GM21619 (cell line): Measurements from ENCODE around the gene DYNC2H1.

Experiments
- ATAC-seq: cut with Tn5 transposase; IDR thresholded peaks from one replicate; pipeline ENCODE4 v1.9.1; 2021; ENCODE audit not compliant: unreplicated experiment

The DYNC2H1 gene

DNA sequence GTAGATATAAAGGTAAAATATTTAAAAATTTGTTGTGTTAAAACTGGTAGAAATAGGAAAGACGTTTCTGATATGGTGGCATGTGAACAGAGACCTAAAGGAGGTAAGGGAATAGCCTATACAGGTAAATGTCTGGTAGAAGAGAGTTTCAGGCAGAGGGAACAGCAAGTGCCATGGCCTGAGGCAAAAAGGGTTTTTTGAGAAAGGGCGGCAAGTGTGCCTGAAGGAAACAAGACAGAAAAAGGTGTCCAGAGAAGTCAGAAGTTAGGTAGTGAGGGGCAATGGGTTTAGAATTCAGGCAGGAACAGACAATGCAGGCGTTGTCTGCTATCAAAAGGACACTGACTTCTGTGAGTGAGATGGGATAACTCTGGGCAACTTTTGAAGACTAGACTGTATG, 339.7 kb downstream of the DYNC2H1 start:
- ATAC-seq, result no peak

DNA sequence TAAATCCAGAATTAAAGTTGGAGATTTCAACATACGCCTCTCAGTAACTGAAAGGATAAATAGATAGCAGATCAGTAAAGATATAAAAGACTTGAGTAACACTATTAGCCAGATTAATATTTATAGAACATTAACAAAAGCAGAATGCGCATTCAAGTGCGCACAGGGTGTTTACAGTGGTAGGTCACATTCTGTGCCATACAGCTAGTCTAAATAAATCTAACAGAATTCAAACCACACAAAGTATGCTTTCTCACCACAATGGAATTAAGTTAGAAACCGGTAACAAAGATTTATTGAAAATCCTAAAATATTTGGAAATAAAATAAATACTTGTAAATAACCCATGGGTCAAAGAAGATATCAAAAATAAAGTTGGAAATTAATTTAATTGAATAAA, 341.0 kb downstream of the DYNC2H1 start:
- ATAC-seq, result no peak

GRCh38 chr11:103453126-103453525, 343.9 kb downstream of the DYNC2H1 start:
- no peak for ATAC-seq

DNA sequence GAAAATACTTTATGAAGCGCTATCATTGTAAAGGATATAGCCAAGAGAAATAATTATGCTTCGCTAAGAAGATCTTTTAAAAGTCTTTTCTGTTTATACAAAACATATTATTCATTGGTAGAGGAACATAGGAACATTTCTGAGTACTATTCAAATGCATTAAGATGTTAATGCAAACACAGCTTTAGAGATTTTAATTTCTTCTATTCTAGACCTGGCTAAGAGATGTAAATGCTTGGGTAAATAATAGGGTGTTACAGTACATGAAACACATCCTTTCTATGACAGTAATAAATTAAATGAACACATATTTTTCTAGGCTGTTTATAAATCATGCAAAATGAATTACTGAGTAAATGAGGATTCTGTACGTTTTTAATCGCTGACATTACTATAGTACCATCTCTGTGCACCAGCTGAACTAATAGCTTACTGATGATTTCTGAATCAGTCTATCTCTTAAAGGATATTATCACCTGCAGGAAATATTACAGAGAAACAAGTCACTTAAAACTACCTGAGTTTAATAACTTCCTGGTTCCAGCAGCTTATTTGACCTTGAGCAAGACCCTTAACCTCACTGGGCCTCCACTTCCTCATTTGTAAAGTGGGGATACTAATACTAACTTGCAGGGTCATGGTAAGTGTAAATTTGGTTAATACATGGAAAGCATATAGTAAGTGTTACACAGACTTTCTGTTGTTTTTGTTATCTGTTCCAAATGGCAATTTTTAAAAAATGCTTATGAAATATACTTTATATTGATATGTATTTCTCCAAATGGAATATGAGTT, 344.9 kb downstream of the DYNC2H1 start:
- ATAC-seq, result no peak

- ATAC-seq, result no peak
Observed at GRCh38 chr11:103464420-103464819, 355.2 kb downstream of the DYNC2H1 start.

- no peak for ATAC-seq
Observed at GRCh38 chr11:103465555-103466140, 356.4 kb downstream of the DYNC2H1 start.

- no peak for ATAC-seq
Observed at GRCh38 chr11:103471546-103471945, 362.3 kb downstream of the DYNC2H1 start.

GRCh38 chr11:103476874-103477273, 367.6 kb downstream of the DYNC2H1 start:
- ATAC-seq, result no peak

DNA sequence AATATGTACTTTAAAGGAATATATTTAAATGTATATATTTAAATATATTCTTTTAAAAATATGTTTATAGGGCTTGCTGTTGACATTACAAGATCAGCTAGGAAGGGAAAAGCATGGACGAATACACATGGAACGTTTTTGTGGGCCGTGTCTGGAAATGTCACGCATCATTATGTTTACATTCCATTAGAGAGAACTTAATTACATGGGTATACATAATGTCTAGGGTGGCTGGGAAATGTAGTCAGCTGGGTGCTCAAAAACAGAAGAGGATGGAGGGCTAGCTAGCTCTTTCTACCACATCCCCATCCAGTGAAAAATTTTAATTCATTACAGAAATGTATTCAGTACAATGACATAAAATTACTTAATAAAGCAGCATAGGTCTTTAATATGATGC, 371.2 kb downstream of the DYNC2H1 start:
- no peak for ATAC-seq

- ATAC-seq, result no peak
Observed at GRCh38 chr11:103483996-103484395, 374.8 kb downstream of the DYNC2H1 start.

GRCh38 chr11:103484545-103484944, 375.3 kb downstream of the DYNC2H1 start:
- ATAC-seq, result no peak

GRCh38 chr11:103486604-103487003, 377.4 kb downstream of the DYNC2H1 start:
- no peak for ATAC-seq

DNA sequence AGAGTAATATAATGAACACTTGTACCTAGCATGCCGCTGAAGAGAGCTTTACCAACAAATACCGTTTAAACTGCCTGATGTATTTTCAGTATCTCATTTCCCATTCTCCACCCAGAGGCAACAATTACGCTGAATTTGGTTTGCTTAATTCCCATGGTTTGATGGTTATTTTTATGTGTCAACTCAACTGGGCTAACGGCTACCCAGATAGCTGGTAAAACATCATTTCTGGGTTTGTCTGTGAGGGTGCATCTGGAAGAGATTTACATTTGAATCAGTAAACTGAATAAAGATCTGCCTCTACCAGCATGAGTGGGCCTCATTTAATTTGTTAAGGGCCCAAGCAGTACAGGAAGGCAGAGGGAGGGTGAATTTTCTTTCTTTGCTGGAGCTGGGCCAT, 377.9 kb downstream of the DYNC2H1 start:
- ATAC-seq, result no peak

GRCh38 chr11:103488031-103488461, 378.8 kb downstream of the DYNC2H1 start:
- ATAC-seq, result no peak

GRCh38 chr11:103488579-103488978, 379.4 kb downstream of the DYNC2H1 start:
- ATAC-seq, result no peak

- no peak for ATAC-seq
Observed at GRCh38 chr11:103491777-103492176, 382.6 kb downstream of the DYNC2H1 start.

DNA sequence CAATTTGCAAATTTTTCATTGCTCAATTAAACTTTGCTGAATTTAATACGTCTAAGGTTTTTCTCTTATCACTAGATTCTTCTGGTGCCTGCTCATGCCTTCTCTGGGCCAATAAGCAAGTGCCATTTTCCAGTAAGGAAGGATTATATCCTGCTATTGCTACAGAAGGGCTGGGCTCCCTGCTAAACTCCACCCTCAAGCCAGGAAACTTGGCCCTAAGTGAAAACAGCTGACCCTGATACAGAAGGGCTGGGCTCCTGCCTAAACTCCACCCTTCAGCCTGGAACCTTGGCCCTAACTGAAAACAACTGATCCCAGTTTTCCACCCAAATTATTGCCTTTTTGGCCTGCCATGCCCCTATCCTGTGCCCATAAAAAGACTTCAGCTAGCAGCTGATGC, 385.3 kb downstream of the DYNC2H1 start:
- ATAC-seq, result no peak

- ATAC-seq, result no peak
Observed at GRCh38 chr11:103497268-103497667, 388.0 kb downstream of the DYNC2H1 start.

- ATAC-seq, result no peak
Observed at GRCh38 chr11:103499710-103500340, 390.6 kb downstream of the DYNC2H1 start.

- no peak for ATAC-seq
Observed at GRCh38 chr11:103515283-103515682, 406.1 kb downstream of the DYNC2H1 start.

DNA sequence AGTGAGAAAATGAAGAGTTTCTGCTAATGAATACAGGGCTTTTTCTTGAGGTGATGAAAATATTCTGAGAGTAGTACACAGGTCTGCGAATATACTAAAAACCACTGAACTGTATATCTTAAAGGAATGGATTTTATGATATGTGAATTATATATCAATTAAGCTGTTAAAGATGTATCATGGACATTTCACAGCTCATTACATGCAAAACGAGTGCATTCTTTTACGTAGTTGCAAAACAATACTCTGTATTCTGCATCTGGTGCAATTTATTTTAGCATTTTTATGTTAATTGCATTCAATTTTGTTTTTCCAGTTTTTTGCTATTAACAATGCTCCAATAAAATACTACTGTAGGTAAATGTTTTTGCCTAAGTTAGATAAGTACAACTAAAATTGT, 411.6 kb downstream of the DYNC2H1 start:
- ATAC-seq, result no peak

- no peak for ATAC-seq
Observed at GRCh38 chr11:103525069-103525468, 415.8 kb downstream of the DYNC2H1 start.
